ENCODE data around the gene NAGK.
"Not testable (repeated sequence)": the region's sequence is repeated elsewhere in the genome, so short reads cannot be mapped to it uniquely, and the experiment has no call there.

NAGK gene

GRCh38 chr2:71070294-71071093 is 2.0 kb downstream of the NAGK start:
- DNase-seq, result peak; percentile 21

- DNase-seq, result peak; percentile 65
Measured at GRCh38 chr2:71071681-71072398, 3.4 kb downstream of the NAGK start.

DNA sequence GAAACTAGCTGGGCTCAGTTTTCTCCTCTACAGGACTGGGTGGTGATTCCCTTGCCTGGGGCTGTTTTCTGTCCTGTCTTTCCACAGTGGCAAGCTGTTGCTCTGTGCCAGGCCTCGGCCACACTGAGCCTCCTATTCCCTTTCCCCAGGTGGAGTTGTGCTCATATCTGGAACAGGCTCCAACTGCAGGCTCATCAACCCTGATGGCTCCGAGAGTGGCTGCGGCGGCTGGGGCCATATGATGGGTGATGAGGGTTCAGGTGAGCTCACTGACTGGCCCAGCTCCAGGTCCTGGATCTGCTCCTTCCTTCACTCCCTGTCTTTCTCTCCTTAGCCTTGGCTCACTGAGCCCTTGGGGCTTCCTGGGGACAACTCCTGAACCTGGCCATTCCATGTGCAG is 4.0 kb downstream of the NAGK start:
- no peak for DNase-seq

DNA sequence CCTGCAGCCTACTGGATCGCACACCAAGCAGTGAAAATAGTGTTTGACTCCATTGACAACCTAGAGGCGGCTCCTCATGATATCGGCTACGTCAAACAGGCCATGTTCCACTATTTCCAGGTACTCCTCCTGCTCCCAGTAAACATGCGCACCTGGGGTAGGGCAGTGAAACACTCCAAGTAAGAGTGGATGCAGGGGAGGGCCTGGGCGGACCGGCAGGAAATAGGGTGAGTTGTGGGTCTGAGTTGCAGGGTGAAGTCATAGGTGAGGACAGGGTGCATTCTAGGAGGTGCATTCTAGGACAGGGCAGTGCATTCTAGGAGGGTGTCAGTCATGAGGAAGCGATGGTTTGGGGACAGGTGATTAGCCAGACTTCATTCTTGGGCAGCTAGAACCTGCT is 5.0 kb downstream of the NAGK start:
- DNase-seq, result no peak

GRCh38 chr2:71074893-71075395 is 6.5 kb downstream of the NAGK start:
- DNase-seq, result no peak

- DNase-seq, result no peak
Measured at GRCh38 chr2:71078624-71079023, 10.2 kb downstream of the NAGK start.

- DNase-seq, result no peak
Measured at GRCh38 chr2:71082402-71083252, 14.2 kb downstream of the NAGK start.

GRCh38 chr2:71083297-71083696 is 14.8 kb downstream of the NAGK start:
- not testable (repeated sequence) for DNase-seq

GRCh38 chr2:71083752-71084312 is 15.4 kb downstream of the NAGK start:
- not testable (repeated sequence) for DNase-seq

DNA sequence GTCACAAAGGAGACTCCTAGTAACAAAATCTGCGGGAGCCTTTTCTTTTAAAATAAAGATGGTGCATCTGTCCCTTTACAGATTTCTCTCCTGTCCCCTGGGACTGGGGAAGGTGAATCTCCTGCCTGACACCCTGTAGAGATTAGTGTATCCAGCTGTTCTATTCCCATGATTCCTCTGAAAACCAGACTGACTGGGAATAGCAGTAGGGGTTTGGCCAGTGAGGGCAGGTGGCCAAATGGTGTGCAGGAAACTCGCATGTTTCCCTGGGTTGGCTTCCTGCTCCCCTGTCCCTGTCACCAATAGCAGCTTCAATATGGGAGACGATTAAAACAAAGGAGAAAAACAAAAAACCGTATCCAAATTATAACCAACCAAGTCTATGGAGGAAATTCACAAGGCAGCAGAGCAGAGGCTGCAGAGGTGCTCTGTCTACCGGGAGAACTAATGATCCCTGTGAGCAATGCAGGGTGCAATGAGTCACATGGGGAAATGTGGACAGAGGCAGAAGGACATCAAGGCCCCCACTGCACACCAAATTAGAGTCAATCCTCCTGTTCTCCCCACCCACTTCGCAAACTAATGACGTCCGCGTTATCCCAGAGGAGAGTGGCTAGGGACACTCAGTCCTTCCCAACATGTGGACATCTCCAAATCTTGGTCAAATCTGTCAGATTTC is 17.0 kb downstream of the NAGK start:
- not testable (repeated sequence) for DNase-seq

GRCh38 chr2:71089475-71089874 is 21.0 kb downstream of the NAGK start:
- not testable (repeated sequence) for DNase-seq

- not testable (repeated sequence) for DNase-seq
Measured at GRCh38 chr2:71091808-71092207, 23.4 kb downstream of the NAGK start.

DNA sequence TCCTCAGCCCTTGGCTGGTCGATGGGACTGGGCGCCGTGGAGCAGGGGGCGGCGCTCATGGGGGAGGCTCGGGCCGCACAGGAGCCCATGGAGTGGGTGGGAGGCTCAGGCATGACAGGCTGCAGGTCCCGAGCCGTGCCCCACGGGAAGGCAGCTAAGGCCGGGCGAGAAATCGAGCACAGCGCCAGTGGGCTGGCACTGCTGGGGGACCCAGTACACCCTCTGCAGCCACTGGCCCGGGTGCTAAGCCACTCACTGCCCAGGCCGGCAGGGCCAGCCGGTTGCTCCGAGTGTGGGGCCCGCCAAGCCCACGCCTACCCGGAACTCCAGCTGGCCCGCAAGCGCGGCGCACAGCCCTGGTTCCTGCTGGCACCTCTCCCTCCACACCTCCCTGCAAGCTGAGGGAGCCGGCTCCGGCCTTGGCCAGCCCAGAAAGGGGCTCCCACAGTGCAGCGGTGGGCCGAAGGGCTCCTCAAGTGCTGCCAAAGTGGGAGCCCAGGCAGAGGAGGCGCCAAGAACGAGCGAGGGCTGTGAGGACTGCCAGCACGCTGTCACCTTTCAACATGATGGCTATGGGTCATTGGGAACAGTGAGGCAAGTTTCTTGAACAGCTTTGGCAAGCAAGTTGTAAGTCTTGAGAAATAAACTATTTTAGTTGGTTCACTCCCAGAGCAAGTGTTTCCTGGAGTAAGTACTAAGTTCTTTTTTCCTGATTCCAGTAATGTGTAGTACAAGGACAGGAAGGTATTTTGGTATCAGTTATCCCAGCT is 24.2 kb downstream of the NAGK start:
- not testable (repeated sequence) for DNase-seq

GRCh38 chr2:71100195-71100964 is 31.9 kb downstream of the NAGK start:
- DNase-seq, result peak; percentile 39

- DNase-seq, result no peak
Measured at GRCh38 chr2:71101656-71102055, 33.2 kb downstream of the NAGK start.

GRCh38 chr2:71102981-71103681 is 34.7 kb downstream of the NAGK start:
- DNase-seq, result no peak

DNA sequence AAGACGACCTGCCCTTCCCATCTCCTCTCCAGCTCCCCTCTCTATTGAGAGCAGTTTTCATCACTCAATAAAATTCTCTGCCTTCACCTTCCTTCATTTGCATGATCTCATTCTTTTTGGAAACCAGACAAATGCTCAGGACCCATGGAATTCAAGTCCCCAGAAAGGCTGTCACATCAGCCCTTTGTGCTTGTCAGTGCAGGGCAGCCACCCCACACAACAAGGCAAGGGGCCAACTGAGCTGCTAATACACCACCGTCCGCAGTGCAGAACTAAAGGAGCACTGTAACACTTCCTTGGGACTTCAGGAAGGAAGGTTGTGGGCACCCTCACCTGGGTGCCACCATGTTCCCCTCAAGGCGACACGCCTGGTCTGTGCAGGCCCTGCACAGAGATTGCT is 35.4 kb downstream of the NAGK start:
- no peak for DNase-seq

DNA sequence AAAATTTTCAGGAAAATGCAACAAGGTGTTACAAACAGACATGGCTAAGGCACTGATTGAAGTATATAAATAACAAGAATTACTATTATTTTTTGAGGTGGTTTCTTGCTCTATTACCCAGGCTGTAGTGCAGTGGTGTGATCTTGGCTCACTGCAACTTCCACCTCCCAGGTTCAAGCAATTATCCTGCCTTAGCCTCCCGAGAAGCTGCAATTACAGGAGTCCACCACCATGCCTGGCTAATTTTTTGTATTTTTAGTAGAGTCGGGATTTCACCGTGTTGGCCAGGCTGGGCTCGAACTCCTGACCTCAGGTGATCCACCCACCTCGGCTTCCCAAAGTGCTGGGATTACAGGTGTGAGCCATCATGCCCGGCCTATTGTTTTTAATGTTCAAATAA is 38.0 kb downstream of the NAGK start:
- DNase-seq, result not testable (repeated sequence)

GRCh38 chr2:71108091-71108490 is 39.6 kb downstream of the NAGK start:
- no peak for DNase-seq

DNA sequence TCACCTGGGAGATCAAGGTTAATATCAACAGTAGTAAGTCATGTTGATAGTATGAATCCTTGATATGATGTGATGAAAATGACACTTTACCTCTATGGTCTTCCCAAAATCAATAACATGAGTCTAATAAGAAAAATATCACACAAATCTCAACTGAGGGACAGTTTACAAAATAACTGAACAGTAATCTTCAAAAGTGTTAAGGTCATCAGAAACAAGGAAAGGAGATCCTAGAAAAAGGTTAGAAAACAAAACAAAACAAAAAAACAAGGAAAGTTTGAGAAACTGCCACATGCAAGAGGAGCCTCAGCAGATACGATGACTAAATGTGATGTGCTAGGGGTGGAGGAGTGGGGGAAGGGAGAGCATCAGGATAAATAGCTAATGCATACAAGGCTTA is 45.4 kb downstream of the NAGK start:
- no peak for DNase-seq

Measured in CD4-positive, alpha-beta T cell treated with Interferon gamma for 1 hour (primary cell).